Karpas-422 (cell line): ENCODE data around the gene LINC01488. TPM values are rescaled to one million over a fixed set of nuclear protein-coding genes. Genes with fewer than 3 reads are reported as not detected.

ENCODE experiments used
- DNase-seq: peaks from one replicate; pipeline ENCODE4 v3.0.0-alpha.2; 2015
- H2AFZ ChIP-seq: fragments of 200-600 bp; sonication (generic); 2 replicates; pipeline ENCODE4 v1.6.1; 2014; ENCODE audit warnings: antibody characterized with exemption, low read length, mixed read lengths
- H3K27ac ChIP-seq: fragments of 200-600 bp; sonication (generic); 2 replicates; pipeline ENCODE4 v1.5.1; 2014; ENCODE audit warnings: mild to moderate bottlenecking, low read length, moderate library complexity
- H3K27me3 ChIP-seq: fragments of 200-600 bp; sonication (generic); 2 replicates; pipeline ENCODE4 v1.6.1; 2014; ENCODE audit warnings: low read length, mixed read lengths
- H3K36me3 ChIP-seq: fragments of 200-600 bp; sonication (generic); 2 replicates; pipeline ENCODE4 v1.6.1; 2014; ENCODE audit warnings: low read length, mixed read lengths; ENCODE audit not compliant: insufficient read depth
- H3K4me1 ChIP-seq: fragments of 200-600 bp; sonication (generic); 2 replicates; pipeline ENCODE4 v1.6.1; 2014; ENCODE audit warnings: mild to moderate bottlenecking, low read length, mixed read lengths
- H3K4me2 ChIP-seq: fragments of 200-600 bp; sonication (generic); 2 replicates; pipeline ENCODE4 v1.6.1; 2014; ENCODE audit warnings: low read length, low read depth, mild to moderate bottlenecking; ENCODE audit not compliant: poor library complexity, severe bottlenecking
- H3K4me3 ChIP-seq: fragments of 200-600 bp; sonication (generic); 2 replicates; pipeline ENCODE4 v1.5.1; 2014; ENCODE audit warnings: mild to moderate bottlenecking, antibody characterized with exemption, low read length, mixed read lengths
- H3K79me2 ChIP-seq: fragments of 200-600 bp; sonication (generic); 2 replicates; pipeline ENCODE4 v1.6.1; 2014; ENCODE audit warnings: mild to moderate bottlenecking, low read length, mixed read lengths
- H3K9ac ChIP-seq: fragments of 200-600 bp; sonication (generic); 2 replicates; pipeline ENCODE4 v1.6.0; 2014; ENCODE audit warnings: low read length
- H3K9me2 ChIP-seq: fragments of 200-600 bp; sonication (generic), shearing (Covaris generic); replicated peaks from 2 replicates; pipeline ENCODE4 v1.6.0; 2014; ENCODE audit warnings: mild to moderate bottlenecking, low read length, moderate library complexity; ENCODE audit not compliant: insufficient read depth
- H3K9me3 ChIP-seq: fragments of 300-700, 200-600 bp; sonication (generic); 2 replicates; pipeline ENCODE4 v1.6.1; 2014; ENCODE audit warnings: low read length, mixed read lengths
- H4K20me1 ChIP-seq: fragments of 200-600 bp; sonication (generic); 2 replicates; pipeline ENCODE4 v1.6.1; 2014; ENCODE audit warnings: mild to moderate bottlenecking, antibody characterized with exemption, low read length, low read depth; ENCODE audit not compliant: insufficient read depth
- total RNA-seq: library from RNA; depleted of rRNA; stranded (reverse); fragments of >200 nt; shearing (Covaris generic); gene quantifications from 2 replicates; pipeline ENCODE4 v1.2.3, GENCODE V29; 2014; ENCODE audit warnings: low replicate concordance

LINC01488 gene
- total RNA-seq, 1 experiment from 2014 or later, result not detected

DNA sequence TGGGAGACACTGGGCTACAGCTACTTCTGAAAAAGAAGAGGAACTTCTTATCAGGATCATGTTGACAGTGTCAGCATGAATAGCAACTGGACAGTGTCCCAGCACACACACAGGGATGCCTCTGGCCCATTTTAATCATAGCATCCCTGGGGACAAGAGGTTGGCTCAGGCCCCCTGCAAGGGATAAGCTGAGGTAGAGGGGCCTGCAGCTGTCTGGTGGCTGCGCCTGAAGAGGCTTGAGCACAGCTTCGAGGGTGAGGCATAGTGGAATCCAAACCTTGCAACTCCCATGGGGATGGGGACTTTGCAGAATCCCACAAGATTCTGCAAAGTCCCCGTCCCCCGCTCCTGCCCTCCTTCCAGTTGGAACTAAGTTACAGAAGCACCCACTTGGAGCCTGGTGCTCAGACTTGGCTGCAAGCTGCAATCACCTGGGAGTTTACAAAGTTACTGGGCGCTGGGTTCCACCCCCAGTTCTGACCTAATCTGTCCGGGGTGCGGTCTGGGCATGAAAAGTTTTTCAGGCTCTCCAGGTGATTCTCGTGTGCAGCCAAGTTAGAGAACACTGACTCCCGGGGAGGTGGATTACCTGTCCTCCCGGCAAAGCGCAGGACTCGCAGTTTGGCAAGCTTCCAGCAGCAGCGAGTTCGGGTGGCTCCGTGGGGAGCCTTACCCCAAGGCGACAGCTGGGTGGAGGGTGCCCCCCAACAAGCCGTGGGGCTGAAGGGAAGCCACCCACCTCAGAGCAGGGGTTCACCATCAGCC, 16.0 kb upstream of the LINC01488 start:
- H3K4me2 ChIP-seq, result no peak overlapping the region
- no peaks in the 10 kb centered on the region for H3K9me3 ChIP-seq
- no peak overlapping the region for H2AFZ ChIP-seq
- no peaks in the 10 kb centered on the region for H3K36me3 ChIP-seq
- no peaks in the 10 kb centered on the region for H3K79me2 ChIP-seq
- no peak overlapping the region for H3K4me3 ChIP-seq
- no peak for DNase-seq
- no peaks in the 10 kb centered on the region for H4K20me1 ChIP-seq
- no peaks in the 10 kb centered on the region for H3K9me2 ChIP-seq
- no peaks in the 10 kb centered on the region for H3K4me1 ChIP-seq
- H3K27ac ChIP-seq, result no peak overlapping the region
- H3K9ac ChIP-seq, result no peak overlapping the region
- H3K27me3 ChIP-seq, result no peaks in the 10 kb centered on the region

DNA sequence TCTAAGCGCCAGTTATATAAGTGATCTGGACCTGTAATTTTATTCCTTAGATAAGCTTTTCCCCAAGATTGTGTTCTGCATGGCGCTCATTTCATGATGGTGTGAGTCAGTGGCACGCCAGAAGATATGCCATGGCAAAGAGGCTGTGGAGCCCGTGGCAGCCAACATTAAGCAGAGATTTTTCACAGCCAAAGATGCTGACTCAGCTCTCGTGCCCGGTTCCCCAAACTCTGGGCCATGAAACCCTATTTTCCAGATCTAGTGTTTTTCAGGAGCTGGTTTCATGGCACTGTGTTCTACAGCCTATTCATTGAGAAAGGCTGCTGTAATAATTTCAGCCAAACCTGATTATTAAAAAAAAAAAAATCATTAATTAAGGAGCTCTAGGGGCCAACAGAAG, 15.4 kb upstream of the LINC01488 start:
- H3K36me3 ChIP-seq, result no peaks in the 10 kb centered on the region
- no peak overlapping the region for H3K27ac ChIP-seq
- no peak overlapping the region for H2AFZ ChIP-seq
- no peak for DNase-seq
- no peaks in the 10 kb centered on the region for H3K4me1 ChIP-seq
- H3K9me3 ChIP-seq, result no peaks in the 10 kb centered on the region
- H3K27me3 ChIP-seq, result no peaks in the 10 kb centered on the region
- H3K9ac ChIP-seq, result no peak overlapping the region
- no peak overlapping the region for H3K4me2 ChIP-seq
- no peaks in the 10 kb centered on the region for H3K9me2 ChIP-seq
- no peaks in the 10 kb centered on the region for H3K79me2 ChIP-seq
- no peak overlapping the region for H3K4me3 ChIP-seq
- H4K20me1 ChIP-seq, result no peaks in the 10 kb centered on the region

DNA sequence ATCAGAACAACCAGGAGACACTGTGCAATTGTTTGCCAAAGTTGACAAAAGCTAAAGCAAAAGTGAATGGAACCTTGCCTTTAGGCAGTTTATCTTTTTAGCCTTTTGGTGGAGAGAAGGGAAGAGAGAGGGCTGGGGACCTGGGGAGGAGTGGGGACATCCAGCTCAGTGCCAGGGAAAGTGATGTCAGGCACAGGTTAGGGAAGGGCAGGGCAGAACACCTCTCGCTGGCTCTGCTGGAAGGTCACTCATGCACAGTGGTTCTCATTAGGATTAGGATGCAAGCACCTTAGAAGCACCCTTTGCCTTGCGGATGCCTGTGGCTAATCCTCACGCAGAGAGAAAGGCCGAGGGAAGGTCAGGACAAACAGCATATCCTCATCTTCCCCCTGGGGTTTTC, 14.3 kb upstream of the LINC01488 start:
- H3K27ac ChIP-seq, result no peak overlapping the region
- H3K9me3 ChIP-seq, result no peaks in the 10 kb centered on the region
- H3K4me3 ChIP-seq, result no peak overlapping the region
- H3K9ac ChIP-seq, result no peak overlapping the region
- no peaks in the 10 kb centered on the region for H3K36me3 ChIP-seq
- H4K20me1 ChIP-seq, result no peaks in the 10 kb centered on the region
- no peaks in the 10 kb centered on the region for H3K79me2 ChIP-seq
- H3K9me2 ChIP-seq, result no peaks in the 10 kb centered on the region
- H3K4me2 ChIP-seq, result no peak overlapping the region
- H3K27me3 ChIP-seq, result no peaks in the 10 kb centered on the region
- DNase-seq, result no peak
- no peaks in the 10 kb centered on the region for H3K4me1 ChIP-seq
- H2AFZ ChIP-seq, result no peak overlapping the region

DNA sequence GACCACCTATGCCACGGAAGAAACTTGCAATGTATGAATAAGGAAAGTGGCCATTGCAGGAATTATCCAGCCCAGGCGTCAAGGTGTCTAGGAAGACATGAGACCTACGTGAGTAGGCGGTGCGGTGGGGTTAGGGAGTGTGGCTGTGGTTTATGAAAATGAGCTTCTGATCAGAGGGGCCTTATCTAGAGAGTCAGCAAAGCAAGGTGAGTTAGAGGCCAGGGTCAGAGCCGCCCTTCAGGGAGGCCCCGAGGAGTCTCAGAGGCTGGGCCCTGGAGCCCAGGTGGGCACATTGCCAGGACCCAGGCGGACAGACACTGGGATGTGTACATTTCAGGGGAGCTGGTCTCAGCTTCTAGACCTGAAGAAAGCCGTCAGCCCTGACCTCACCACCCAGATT, 13.8 kb upstream of the LINC01488 start:
- no peak overlapping the region for H2AFZ ChIP-seq
- no peak overlapping the region for H3K4me2 ChIP-seq

DNA sequence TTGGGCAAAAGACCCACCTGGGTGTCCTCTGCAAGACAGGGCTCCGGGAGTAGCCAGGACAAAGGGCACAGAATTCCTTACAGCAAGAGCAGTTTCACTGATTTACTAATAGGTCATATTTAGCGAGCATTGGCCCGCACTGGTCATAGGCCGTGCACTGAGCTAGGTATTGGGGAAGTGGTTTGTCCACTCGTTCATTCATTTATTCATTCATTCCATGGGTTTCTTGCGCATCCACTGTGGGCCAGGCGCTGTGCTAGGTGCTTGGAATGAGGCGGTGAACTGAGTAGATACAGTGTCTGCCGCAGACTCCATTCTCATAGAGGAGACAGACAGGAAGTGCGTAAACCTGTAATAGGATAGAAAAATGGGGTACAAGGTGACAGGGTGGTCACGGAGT, 13.2 kb upstream of the LINC01488 start:
- Histone ChIP-seq H3K4me1 (no peaks in the 10 kb centered on the region), H3K4me3 (no peak overlapping the region), H3K9me2 (no peaks in the 10 kb centered on the region), H3K9me3 (no peaks in the 10 kb centered on the region), H4K20me1 (no peaks in the 10 kb centered on the region), H3K4me2 (no peak overlapping the region), H3K27ac (no peak overlapping the region), H3K79me2 (no peaks in the 10 kb centered on the region), H3K36me3 (no peaks in the 10 kb centered on the region), H2AFZ (no peak overlapping the region), H3K9ac (no peak overlapping the region), H3K27me3 (no peaks in the 10 kb centered on the region)
- no peak for DNase-seq

More for the DNA sequence above, 13.8 kb upstream of the LINC01488 start:
- DNase-seq, result no peak
- Histone ChIP-seq H4K20me1 (no peaks in the 10 kb centered on the region), H3K79me2 (no peaks in the 10 kb centered on the region), H3K27ac (no peak overlapping the region), H3K9me2 (no peaks in the 10 kb centered on the region), H3K27me3 (no peaks in the 10 kb centered on the region), H3K4me3 (no peak overlapping the region), H3K9me3 (no peaks in the 10 kb centered on the region), H3K9ac (no peak overlapping the region), H3K4me1 (no peaks in the 10 kb centered on the region), H3K36me3 (no peaks in the 10 kb centered on the region)

DNA sequence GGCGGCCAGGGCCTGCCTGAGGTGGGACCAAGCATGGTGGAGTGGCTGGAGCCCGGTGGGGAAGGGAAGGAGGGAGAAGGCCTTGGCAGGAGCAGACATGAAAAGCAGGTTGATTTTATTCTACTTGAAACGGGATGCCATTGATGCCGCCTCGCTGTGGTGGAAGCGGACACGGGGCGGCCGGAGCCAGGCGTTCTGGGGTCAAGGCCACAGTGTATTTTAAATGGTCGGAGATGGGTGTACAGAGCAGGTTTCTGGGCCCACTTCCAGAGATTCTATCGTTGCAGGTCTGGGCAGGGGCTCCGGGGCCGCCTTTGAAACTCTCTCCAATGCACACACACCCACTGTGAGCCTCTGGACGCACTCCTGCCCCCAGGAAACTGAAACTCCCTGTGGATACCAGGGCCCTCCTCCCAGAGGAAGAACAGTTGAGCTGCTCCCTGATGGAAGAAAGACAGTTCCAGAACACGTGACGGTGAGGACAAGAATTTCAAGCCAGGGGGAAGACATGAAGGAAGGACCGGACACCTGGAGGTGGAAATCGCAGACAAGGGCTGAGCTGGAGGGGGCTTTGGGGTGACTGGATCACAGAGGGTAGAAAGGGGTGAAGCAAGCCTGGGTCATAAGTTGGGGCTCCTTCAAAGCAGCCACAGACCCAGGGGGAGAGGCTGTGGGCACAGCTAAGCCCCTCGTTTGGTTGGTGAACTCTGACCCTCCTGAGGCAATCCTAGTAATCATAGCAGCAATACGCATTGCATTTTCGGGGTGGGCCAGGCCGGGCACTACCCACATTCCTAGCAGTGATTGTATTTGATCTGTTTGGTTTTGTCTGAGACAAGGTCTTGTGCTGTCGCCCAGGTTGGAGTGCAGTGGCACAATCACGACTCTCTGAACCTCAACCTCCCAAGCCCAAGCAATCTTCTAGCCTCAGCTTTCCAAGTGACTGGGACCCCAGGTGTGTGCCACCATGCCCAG, 12.3 kb upstream of the LINC01488 start:
- Histone ChIP-seq H3K4me2 (no peak overlapping the region), H3K27me3 (no peaks in the 10 kb centered on the region; the same call in 1 of the 2 replicates)

DNA sequence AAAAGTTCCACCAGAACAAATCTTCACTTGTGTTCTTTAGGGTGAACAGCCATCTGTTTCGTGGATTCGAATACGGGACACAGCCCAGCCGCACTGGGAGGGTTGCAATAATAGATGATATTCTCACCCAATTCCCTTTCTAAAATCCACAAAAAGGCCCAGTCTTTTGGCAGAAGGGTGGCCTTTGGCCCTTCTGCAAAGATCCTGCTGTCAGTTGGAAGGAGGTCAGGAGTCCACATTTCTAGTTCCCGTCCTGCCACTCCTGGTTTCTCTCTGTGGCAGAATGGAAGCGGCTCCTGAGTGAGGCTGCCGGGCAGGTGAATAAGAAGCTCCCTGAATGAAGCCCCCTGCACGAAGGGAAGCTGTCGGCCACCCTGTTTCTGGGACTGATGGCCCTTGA, 11.2 kb upstream of the LINC01488 start:
- Histone ChIP-seq H3K79me2 (no peaks in the 10 kb centered on the region), H3K27ac (no peak overlapping the region), H2AFZ (no peak overlapping the region), H3K4me2 (no peak overlapping the region), H3K9me2 (no peaks in the 10 kb centered on the region), H3K36me3 (no peaks in the 10 kb centered on the region), H3K9ac (no peak overlapping the region), H3K4me3 (no peak overlapping the region), H3K4me1 (no peaks in the 10 kb centered on the region), H4K20me1 (no peaks in the 10 kb centered on the region), H3K9me3 (no peaks in the 10 kb centered on the region), H3K27me3 (no peaks in the 10 kb centered on the region; the same call in 1 of the 2 replicates)
- no peak for DNase-seq

More for the DNA sequence above, 12.3 kb upstream of the LINC01488 start:
- Histone ChIP-seq H4K20me1 (no peaks in the 10 kb centered on the region), H3K9me2 (no peaks in the 10 kb centered on the region), H3K9ac (no peak overlapping the region), H3K4me1 (no peaks in the 10 kb centered on the region), H3K36me3 (no peaks in the 10 kb centered on the region), H3K4me3 (no peak overlapping the region), H3K79me2 (no peaks in the 10 kb centered on the region), H3K9me3 (no peaks in the 10 kb centered on the region), H2AFZ (no peak overlapping the region), H3K27ac (no peak overlapping the region)
- DNase-seq, result no peak
